Adipose tissue (tissue), 3 donors: ENCODE measurements around the gene OR4F15. TPM values are rescaled to one million over a fixed set of nuclear protein-coding genes. Genes with fewer than 3 reads are reported as not detected.
"Not testable (repeated sequence)": the region's sequence is repeated elsewhere in the genome, so short reads cannot be mapped to it uniquely, and the experiment has no call there.

ENCODE experiments used
- H3K27ac ChIP-seq: one replicate; pipeline ENCODE4 v1.5.1; 2013; ENCODE audit warnings: low read depth, low read length
- WGBS, 3 donors: extraction: QIAGEN DNeasy Blood & Tissue Kit; methylation state at CpG; one replicate each; pipeline ENCODE4 v1.1.7; 2013; 5-methylcytosine and 5-hydroxymethylcytosine counted together
- polyA plus RNA-seq, 3 donors: library from polyadenylated mRNA; stranded (reverse); fragments of 200-250 nt; gene quantifications; one replicate each; pipeline ENCODE4 v1.2.3, GENCODE V29; 2013
- donor health status: healthy with polysubstance abuse.
- donor health status: Bipolar disorder and iron deficiency.
- donor health status: healthy.

Gene OR4F15
- polyA plus RNA-seq = not detected

- H3K27ac ChIP-seq = no peak within 1 kb of the TSS
Observed at GRCh38 chr15:101811902-101812301, at the start of gene OR4F15. OR4F15 (plus strand) TSS chr15:101812202; CDS start chr15:101818187, 5,985 bp downstream.

GRCh38 chr15:101764669-101765339, 47.2 kb upstream of the OR4F15 start:
- not testable (repeated sequence) for H3K27ac ChIP-seq
- 84 to 91% (median 89%) methylated on average over 21 to 22 of the region's 23 CpGs for WGBS, 3 donors

GRCh38 chr15:101765340-101765671, 46.7 kb upstream of the OR4F15 start:
- 87 to 94% (median 93%) methylated on average over 6 to 7 of the region's 7 CpGs for WGBS, 3 donors

GRCh38 chr15:101765772-101766456, 46.1 kb upstream of the OR4F15 start:
- WGBS, 3 donors = 83 to 91% (median 90%) methylated on average over 15 of the region's 15 CpGs
- no peak overlapping the region for H3K27ac ChIP-seq

More at GRCh38 chr15:101765340-101765671, 46.7 kb upstream of the OR4F15 start:
- H3K27ac ChIP-seq = not testable (repeated sequence)

GRCh38 chr15:101767083-101767640, 44.8 kb upstream of the OR4F15 start:
- WGBS, 3 donors = 78 to 87% (median 80%) methylated on average over 6 to 7 of the region's 11 CpGs
- not testable (repeated sequence) for H3K27ac ChIP-seq

- 94 to 97% (median 95%) methylated on average over 4 to 8 of the region's 8 CpGs for WGBS, 3 donors
- no peak overlapping the region for H3K27ac ChIP-seq
Observed at GRCh38 chr15:101772921-101773320, 39.1 kb upstream of the OR4F15 start.

- 63 to 75% (median 64%) methylated on average over 7 of the region's 7 CpGs for WGBS, 3 donors
- no peak overlapping the region for H3K27ac ChIP-seq
Observed at GRCh38 chr15:101773496-101774100, 38.4 kb upstream of the OR4F15 start.

- 78 to 93% (median 90%) methylated on average over 10 of the region's 10 CpGs for WGBS, 3 donors
- no peak overlapping the region for H3K27ac ChIP-seq
Observed at GRCh38 chr15:101775136-101775535, 36.9 kb upstream of the OR4F15 start.

GRCh38 chr15:101778576-101778975, 33.4 kb upstream of the OR4F15 start:
- H3K27ac ChIP-seq = not testable (repeated sequence)
- whole genome bisulfite sequencing, 3 donors = 72 to 90% (median 85%) methylated on average over 9 to 10 of the region's 10 CpGs

- H3K27ac ChIP-seq = not testable (repeated sequence)
- WGBS, 3 donors = 17 to 20% methylated on average over 1 of the region's 1 CpG; no CpG with 5 or more reads in 1 of the 3 donors
Observed at GRCh38 chr15:101780225-101780624, 31.8 kb upstream of the OR4F15 start.

GRCh38 chr15:101781928-101782327, 30.1 kb upstream of the OR4F15 start:
- H3K27ac ChIP-seq = no peak overlapping the region

GRCh38 chr15:101784644-101785043, 27.4 kb upstream of the OR4F15 start:
- whole genome bisulfite sequencing, 3 donors = 35 to 67% (median 42%) methylated on average over 2 of the region's 2 CpGs
- H3K27ac ChIP-seq = no peak overlapping the region

More at GRCh38 chr15:101781928-101782327, 30.1 kb upstream of the OR4F15 start:
- 77 to 87% (median 83%) methylated on average over 8 to 9 of the region's 9 CpGs for WGBS, 3 donors

GRCh38 chr15:101786422-101786821, 25.6 kb upstream of the OR4F15 start:
- not testable (repeated sequence) for H3K27ac ChIP-seq
- WGBS, 3 donors = 68 to 81% (median 74%) methylated on average over 2 of the region's 2 CpGs

GRCh38 chr15:101788001-101788400, 24.0 kb upstream of the OR4F15 start:
- not testable (repeated sequence) for H3K27ac ChIP-seq
- 84 to 86% (median 84%) methylated on average over 2 of the region's 2 CpGs for WGBS, 3 donors

- WGBS, 3 donors = 36 to 78% (median 74%) methylated on average over 3 to 5 of the region's 5 CpGs
- H3K27ac ChIP-seq = not testable (repeated sequence)
Observed at GRCh38 chr15:101788503-101789269, 23.3 kb upstream of the OR4F15 start.

GRCh38 chr15:101790748-101791147, 21.3 kb upstream of the OR4F15 start:
- not testable (repeated sequence) for H3K27ac ChIP-seq
- WGBS, 3 donors = 66 to 70% methylated on average over 1 to 2 of the region's 4 CpGs; no CpG with 5 or more reads in 1 of the 3 donors

- 58 to 73% (median 67%) methylated on average over 7 of the region's 7 CpGs for WGBS, 3 donors
- not testable (repeated sequence) for H3K27ac ChIP-seq
Observed at GRCh38 chr15:101793981-101794380, 18.0 kb upstream of the OR4F15 start.

GRCh38 chr15:101795455-101795854, 16.5 kb upstream of the OR4F15 start:
- WGBS, 3 donors = 83 to 92% (median 84%) methylated on average over 1 of the region's 1 CpG
- H3K27ac ChIP-seq = no peak overlapping the region
